GM18907 (cell line): ENCODE data around the gene DNAH3.
"Not testable (repeated sequence)": the region's sequence is repeated elsewhere in the genome, so short reads cannot be mapped to it uniquely, and the experiment has no call there.

ENCODE experiments used
- ATAC-seq: cut with Tn5 transposase; IDR thresholded peaks from one replicate; pipeline ENCODE4 v1.9.1; 2021; ENCODE audit warnings: mild to moderate bottlenecking, moderate library complexity; ENCODE audit not compliant: unreplicated experiment

Gene DNAH3

GRCh38 chr16:21076186-21076883 is 74.3 kb downstream of the DNAH3 start:
- no peak for ATAC-seq

DNA sequence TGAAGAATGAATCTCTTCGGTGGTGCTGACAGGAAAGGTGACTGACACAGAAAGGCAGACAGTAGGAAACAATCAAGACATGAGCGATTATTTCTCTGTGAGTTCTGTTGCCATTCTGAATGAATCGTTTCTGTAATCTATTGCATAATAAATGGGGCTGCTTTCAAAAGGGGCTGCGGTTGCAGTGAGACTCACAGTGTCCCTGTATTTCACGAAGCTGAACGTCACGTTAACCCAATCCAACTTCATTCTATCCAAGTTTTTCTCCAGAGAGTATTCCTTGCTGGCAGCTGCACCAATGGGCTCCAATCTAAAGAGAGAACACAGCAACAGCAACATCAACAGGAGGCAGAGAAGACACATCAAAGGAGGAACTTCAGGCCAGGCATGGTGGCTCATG is 75.4 kb downstream of the DNAH3 start:
- ATAC-seq, result no peak

DNA sequence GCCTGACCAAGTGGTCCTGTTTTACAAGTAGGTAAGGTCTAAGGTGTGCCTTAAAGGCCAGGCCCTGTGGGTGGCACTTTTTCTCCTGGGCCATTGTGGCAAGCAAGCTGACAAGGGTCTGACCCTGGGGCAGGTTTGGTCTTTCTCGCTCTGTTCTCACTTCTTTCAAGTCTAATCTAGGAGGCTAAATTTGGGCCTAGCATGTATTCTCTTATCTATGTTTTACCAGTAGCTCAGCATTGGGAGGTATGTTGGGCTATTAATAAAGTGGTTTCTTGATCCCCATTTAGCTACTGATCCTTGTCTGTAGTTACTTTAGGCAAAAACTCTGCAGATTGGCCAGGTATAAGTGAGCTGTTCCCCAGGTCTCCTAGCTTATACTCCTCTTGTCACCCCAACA is 77.7 kb downstream of the DNAH3 start:
- ATAC-seq, result no peak

DNA sequence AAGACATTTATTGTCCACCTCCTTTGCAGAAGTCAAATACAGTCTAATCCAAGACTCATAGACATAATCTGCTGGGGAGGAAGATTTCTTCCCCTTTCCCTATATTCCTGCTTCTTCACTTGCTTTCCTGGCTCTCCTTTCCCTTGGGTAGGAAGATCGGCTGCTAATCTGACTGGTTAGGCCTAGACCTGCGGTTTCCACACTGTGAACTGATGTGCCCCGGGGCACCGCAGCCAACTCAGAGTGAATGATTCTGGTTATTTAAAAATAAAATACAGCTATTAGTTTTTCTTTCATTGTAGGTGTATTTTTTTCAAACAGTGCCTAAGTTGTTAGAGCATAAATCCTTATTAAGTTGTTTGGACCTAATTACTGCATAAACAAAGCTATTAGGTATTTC is 78.9 kb downstream of the DNAH3 start:
- ATAC-seq, result no peak

- no peak for ATAC-seq
Observed at GRCh38 chr16:21070564-21070963, 80.1 kb downstream of the DNAH3 start.

- no peak for ATAC-seq
Observed at GRCh38 chr16:21069986-21070385, 80.7 kb downstream of the DNAH3 start.

- ATAC-seq, result no peak
Observed at GRCh38 chr16:21064203-21064602, 86.4 kb downstream of the DNAH3 start.

GRCh38 chr16:21063314-21063713 is 87.3 kb downstream of the DNAH3 start:
- ATAC-seq, result not testable (repeated sequence)

DNA sequence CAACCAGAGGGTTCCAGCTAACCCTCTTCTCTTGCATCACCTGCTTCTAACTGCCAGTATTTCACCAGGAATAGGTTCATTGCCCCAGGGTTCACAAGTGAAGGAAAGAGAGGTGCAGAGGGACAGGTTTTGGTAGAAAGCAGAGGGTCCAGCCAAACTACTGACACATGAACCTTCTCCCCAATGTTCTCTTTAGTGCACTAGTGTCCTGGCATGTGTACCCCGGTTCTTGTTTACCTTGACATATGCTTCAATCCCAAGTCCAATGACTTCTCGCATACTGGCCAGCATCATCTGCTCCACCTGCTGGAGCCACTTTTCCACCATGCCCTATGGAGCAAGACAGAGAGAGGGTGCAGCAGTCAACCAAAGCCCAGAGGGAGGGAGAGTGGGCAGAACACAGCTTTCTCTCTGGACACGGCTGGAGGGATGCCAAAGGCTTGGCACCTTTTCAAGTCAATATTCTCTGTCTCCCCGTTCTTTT is 90.6 kb downstream of the DNAH3 start:
- ATAC-seq, result no peak

GRCh38 chr16:21057875-21058274 is 92.8 kb downstream of the DNAH3 start:
- ATAC-seq, result no peak

GRCh38 chr16:21056396-21056795 is 94.2 kb downstream of the DNAH3 start:
- ATAC-seq, result no peak

- ATAC-seq, result not testable (repeated sequence)
Observed at GRCh38 chr16:21055738-21056137, 94.9 kb downstream of the DNAH3 start.

DNA sequence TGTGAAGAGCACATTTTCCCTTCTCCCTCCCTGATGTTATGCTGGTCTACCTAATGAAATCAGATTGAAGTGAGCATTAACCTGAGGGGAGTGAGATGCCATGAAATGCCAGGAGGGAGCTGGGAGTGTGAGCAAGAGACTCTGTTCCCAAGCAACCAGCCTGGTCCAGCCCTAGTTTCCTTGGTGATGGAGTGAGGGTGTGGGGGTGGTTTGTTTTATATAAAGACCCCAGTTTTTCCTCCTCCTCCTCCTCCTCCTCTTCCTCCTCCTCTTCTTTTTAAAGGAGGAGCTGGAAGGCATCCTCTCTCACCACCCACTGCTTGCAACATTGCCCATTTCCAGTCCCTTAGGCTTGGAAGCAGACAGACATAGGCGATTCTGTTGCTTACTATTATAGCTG is 97.1 kb downstream of the DNAH3 start:
- no peak for ATAC-seq

DNA sequence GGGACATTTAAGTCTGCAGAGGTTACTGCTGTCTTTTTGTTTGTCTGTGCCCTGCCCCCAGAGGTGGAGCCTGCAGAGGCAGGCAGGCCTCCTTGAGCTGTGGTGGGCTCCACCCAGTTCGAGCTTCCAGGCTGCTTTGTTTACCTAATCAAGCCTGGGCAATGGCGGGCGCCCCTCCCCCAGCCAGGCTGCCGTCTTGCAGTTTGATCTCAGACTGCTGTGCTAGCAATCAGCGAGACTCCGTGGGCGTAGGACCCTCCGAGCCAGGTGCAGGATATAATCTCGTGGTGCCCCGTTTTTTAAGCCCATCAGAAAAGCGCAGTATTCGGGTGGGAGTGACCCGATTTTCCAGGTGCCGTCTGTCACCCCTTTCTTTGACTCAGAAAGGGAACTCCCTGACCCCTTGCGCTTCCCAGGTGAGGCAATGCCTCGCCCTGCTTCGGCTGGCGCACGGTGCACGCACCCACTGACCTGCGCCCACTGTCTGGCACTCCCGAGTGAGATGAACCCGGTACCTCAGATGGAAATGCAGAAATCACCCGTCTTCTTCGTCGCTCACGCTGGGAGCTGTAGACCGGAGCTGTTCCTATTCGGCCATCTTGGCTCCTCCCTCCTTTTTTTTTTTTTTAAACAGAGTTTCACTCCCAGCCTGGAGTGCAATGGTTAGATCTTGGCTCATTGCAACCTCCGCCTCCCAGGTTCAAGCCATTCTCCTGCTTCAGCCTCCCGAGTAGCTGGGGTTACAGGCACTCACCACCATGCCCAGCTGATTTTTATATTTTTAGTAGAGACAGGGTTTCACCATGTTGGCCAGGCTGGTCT is 102.3 kb downstream of the DNAH3 start:
- not testable (repeated sequence) for ATAC-seq

GRCh38 chr16:21038197-21038596 is 112.4 kb downstream of the DNAH3 start:
- ATAC-seq, result no peak

- ATAC-seq, result no peak
Observed at GRCh38 chr16:21037736-21038135, 112.9 kb downstream of the DNAH3 start.

- ATAC-seq, result no peak
Observed at GRCh38 chr16:21037168-21037567, 113.5 kb downstream of the DNAH3 start.

DNA sequence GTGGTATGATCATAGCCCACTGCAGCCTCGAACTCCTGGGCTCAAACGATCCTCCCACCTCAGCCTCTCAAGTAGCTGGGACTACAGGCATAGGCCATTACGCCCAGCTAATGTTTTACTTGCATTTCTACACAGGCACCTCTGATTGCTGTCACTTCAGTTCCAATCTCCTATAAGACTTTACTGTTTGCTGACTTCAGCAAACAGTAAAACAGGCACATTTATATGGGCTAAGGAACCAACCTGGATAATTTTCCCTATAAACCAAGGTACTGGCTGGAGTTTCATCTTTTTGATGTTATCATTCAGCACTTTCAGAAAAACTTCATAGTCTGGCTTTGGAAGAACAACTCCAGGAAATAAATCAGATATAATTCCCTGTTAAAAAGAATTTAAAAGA is 114.2 kb downstream of the DNAH3 start:
- no peak for ATAC-seq

GRCh38 chr16:21033704-21034103 is 116.9 kb downstream of the DNAH3 start:
- ATAC-seq, result no peak

DNA sequence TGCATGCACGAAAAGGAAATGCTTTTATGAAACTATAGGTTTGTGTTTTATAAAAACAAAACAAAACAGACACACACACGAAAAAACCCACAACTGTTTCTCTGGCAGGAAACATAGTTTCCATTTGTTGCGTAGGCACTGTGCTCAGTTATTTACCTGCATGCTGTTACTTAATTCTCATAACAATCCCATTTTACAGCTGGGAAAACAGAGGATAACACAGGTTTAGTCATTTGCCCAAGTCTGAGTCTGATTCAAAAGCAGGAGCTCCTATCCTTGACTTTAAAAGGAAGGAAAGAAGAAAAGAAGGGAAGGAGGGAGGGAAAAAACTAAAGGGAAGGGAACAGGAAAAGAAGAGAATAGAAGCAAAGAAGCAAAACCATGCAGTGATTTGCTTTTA is 117.4 kb downstream of the DNAH3 start:
- no peak for ATAC-seq

- ATAC-seq, result no peak
Observed at GRCh38 chr16:21028728-21029127, 121.9 kb downstream of the DNAH3 start.

DNA sequence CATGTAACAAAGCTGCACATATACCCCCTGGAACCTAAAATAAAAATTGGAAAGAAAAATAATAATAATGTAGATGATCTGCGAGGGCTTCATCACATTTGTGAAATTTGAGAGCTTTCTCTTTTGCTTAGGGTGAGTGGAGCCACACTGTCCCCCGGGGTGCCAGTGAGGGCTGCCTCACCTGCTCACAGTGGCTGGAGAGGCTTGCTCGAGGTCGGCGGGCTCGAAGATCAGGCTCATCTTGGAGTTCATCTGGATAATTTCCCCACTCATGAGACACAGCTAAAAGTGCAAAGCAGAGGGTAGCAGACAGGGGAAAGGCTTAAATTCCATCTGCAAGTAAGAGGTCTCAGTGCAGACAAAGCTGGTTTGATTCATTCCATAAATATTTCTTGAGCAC is 123.8 kb downstream of the DNAH3 start:
- no peak for ATAC-seq
